ENCODE measurements around the gene ARHGEF9.

- TF ChIP-seq CTCF (IDR thresholded peaks at IDR 0.05) (no peak), POLR2A (IDR thresholded peaks at IDR 0.05) (no peak)
Observed at GRCh38 chrX:63702556-63702955, 82.5 kb downstream of the ARHGEF9 start.
